Measurements from ENCODE around the gene ITM2A. TPM values are rescaled to one million over a fixed set of nuclear protein-coding genes. Genes with fewer than 3 reads are reported as not detected.

ITM2A gene
- total RNA-seq, 1 donor from 2014 or later, result 58.5 TPM

Other genes with a start within 250 kb of the ITM2A start
- 1.6 TPM for gene GPR174, start 222.6 kb downstream of the ITM2A start, total RNA-seq

Measured in lower lobe of right lung (tissue), 1 donor.